Liver (tissue), 3 donors: ENCODE data around the gene NIPAL3.
"Not testable (repeated sequence)": the region's sequence is repeated elsewhere in the genome, so short reads cannot be mapped to it uniquely, and the experiment has no call there.

Experiments
- EGR1 ChIP-seq, 2 donors: IDR thresholded peaks; 2 replicates each; pipeline ENCODE4 v1.6.1; 2016 to 2018; ENCODE audit warnings: antibody characterized with exemption in 2 of 2, low read depth in 2 of 2
- HNF4A ChIP-seq, 2 donors: conservative IDR thresholded peaks; 2 replicates each; pipeline ENCODE4 v1.6.1; 2016; ENCODE audit warnings: antibody characterized with exemption in 2 of 2, mild to moderate bottlenecking in 2 of 2
- NR2F2 ChIP-seq: IDR thresholded peaks from 2 replicates; pipeline ENCODE4 v1.6.1; 2016; ENCODE audit warnings: antibody characterized with exemption
- RAD21 ChIP-seq, 2 donors: IDR thresholded peaks; 2 replicates each; pipeline ENCODE4 v1.6.1; 2016; ENCODE audit warnings: antibody characterized with exemption in 2 of 2, mild to moderate bottlenecking in 2 of 2
- RXRA ChIP-seq, 2 donors: IDR thresholded peaks; 2 replicates each; pipeline ENCODE4 v1.6.1; 2017 to 2018; ENCODE audit warnings: antibody characterized with exemption in 2 of 2, mild to moderate bottlenecking in 1 of 2
- SP1 ChIP-seq: IDR thresholded peaks from 2 replicates; pipeline ENCODE4 v1.6.1; 2018; ENCODE audit warnings: antibody characterized with exemption, mild to moderate bottlenecking
- TAF1 ChIP-seq: conservative IDR thresholded peaks from 2 replicates; pipeline ENCODE4 v1.6.1; 2016; ENCODE audit warnings: antibody characterized with exemption, mild to moderate bottlenecking
- YY1 ChIP-seq: IDR thresholded peaks from 2 replicates; pipeline ENCODE4 v1.6.1; 2016; ENCODE audit warnings: antibody characterized with exemption, mild to moderate bottlenecking
- TF ChIP-seq, protein P1 (sequence below): fragments of 150-350 bp; IDR thresholded peaks from 2 replicates; pipeline ENCODE4 v1.5.1; 2017; ENCODE audit warnings: improper control_type of control experiment, low read depth, low read length; ENCODE audit not compliant: missing input control
- TF ChIP-seq, protein P2 (sequence below): IDR thresholded peaks from 2 replicates; pipeline ENCODE4 v1.6.1; 2016; ENCODE audit warnings: antibody characterized with exemption, mild to moderate bottlenecking
- TF ChIP-seq, protein P3 (sequence below): IDR thresholded peaks from 2 replicates; pipeline ENCODE4 v1.6.1; 2016; ENCODE audit warnings: antibody characterized with exemption
- TF ChIP-seq, protein P4 (sequence below): IDR thresholded peaks from 2 replicates; pipeline ENCODE4 v1.6.1; 2016; ENCODE audit warnings: antibody characterized with exemption
- TF ChIP-seq, protein P5 (sequence below): IDR thresholded peaks from 2 replicates; pipeline ENCODE4 v1.6.1; 2016; ENCODE audit warnings: antibody characterized with exemption
- donor health status: healthy.
- donor health status: healthy.

DNA sequence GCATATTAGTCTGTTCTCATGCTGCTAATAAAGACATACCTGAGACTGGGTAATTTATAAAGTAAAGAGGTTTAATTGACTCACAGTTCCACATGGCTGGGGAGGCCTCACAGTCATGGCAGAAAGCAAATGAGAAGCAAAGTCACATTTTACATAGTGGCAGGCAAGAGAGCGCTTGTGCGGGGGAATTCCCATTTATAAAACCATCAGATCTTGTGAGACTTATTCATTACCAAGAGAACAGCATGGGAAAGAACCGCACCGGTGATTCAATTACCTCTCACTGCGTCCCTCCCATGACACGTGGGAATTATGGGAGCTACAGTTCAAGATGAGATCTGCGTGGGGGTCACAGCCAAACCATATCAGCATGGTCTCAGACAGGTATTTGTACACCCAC, 72.6 kb downstream of the NIPAL3 start:
- TF ChIP-seq, protein P1, sequence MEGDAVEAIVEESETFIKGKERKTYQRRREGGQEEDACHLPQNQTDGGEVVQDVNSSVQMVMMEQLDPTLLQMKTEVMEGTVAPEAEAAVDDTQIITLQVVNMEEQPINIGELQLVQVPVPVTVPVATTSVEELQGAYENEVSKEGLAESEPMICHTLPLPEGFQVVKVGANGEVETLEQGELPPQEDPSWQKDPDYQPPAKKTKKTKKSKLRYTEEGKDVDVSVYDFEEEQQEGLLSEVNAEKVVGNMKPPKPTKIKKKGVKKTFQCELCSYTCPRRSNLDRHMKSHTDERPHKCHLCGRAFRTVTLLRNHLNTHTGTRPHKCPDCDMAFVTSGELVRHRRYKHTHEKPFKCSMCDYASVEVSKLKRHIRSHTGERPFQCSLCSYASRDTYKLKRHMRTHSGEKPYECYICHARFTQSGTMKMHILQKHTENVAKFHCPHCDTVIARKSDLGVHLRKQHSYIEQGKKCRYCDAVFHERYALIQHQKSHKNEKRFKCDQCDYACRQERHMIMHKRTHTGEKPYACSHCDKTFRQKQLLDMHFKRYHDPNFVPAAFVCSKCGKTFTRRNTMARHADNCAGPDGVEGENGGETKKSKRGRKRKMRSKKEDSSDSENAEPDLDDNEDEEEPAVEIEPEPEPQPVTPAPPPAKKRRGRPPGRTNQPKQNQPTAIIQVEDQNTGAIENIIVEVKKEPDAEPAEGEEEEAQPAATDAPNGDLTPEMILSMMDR = not testable (repeated sequence)
- TF ChIP-seq, protein P2, sequence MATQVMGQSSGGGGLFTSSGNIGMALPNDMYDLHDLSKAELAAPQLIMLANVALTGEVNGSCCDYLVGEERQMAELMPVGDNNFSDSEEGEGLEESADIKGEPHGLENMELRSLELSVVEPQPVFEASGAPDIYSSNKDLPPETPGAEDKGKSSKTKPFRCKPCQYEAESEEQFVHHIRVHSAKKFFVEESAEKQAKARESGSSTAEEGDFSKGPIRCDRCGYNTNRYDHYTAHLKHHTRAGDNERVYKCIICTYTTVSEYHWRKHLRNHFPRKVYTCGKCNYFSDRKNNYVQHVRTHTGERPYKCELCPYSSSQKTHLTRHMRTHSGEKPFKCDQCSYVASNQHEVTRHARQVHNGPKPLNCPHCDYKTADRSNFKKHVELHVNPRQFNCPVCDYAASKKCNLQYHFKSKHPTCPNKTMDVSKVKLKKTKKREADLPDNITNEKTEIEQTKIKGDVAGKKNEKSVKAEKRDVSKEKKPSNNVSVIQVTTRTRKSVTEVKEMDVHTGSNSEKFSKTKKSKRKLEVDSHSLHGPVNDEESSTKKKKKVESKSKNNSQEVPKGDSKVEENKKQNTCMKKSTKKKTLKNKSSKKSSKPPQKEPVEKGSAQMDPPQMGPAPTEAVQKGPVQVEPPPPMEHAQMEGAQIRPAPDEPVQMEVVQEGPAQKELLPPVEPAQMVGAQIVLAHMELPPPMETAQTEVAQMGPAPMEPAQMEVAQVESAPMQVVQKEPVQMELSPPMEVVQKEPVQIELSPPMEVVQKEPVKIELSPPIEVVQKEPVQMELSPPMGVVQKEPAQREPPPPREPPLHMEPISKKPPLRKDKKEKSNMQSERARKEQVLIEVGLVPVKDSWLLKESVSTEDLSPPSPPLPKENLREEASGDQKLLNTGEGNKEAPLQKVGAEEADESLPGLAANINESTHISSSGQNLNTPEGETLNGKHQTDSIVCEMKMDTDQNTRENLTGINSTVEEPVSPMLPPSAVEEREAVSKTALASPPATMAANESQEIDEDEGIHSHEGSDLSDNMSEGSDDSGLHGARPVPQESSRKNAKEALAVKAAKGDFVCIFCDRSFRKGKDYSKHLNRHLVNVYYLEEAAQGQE = not testable (repeated sequence)
- TF ChIP-seq, protein P3, sequence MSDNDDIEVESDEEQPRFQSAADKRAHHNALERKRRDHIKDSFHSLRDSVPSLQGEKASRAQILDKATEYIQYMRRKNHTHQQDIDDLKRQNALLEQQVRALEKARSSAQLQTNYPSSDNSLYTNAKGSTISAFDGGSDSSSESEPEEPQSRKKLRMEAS = not testable (repeated sequence)
- not testable (repeated sequence) for TF ChIP-seq EGR1 (IDR thresholded peaks at IDR 0.05; ENCODE audit: low read depth in 2 of 2); YY1; RAD21 (IDR thresholded peaks at IDR 0.05); TAF1; SP1; RXRA (IDR thresholded peaks at IDR 0.05); NR2F2; HNF4A (conservative IDR thresholded peaks at IDR 0.05)
- TF ChIP-seq, protein P4, sequence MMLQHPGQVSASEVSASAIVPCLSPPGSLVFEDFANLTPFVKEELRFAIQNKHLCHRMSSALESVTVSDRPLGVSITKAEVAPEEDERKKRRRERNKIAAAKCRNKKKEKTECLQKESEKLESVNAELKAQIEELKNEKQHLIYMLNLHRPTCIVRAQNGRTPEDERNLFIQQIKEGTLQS = not testable (repeated sequence)
- TF ChIP-seq, protein P5, sequence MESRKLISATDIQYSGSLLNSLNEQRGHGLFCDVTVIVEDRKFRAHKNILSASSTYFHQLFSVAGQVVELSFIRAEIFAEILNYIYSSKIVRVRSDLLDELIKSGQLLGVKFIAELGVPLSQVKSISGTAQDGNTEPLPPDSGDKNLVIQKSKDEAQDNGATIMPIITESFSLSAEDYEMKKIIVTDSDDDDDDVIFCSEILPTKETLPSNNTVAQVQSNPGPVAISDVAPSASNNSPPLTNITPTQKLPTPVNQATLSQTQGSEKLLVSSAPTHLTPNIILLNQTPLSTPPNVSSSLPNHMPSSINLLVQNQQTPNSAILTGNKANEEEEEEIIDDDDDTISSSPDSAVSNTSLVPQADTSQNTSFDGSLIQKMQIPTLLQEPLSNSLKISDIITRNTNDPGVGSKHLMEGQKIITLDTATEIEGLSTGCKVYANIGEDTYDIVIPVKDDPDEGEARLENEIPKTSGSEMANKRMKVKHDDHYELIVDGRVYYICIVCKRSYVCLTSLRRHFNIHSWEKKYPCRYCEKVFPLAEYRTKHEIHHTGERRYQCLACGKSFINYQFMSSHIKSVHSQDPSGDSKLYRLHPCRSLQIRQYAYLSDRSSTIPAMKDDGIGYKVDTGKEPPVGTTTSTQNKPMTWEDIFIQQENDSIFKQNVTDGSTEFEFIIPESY = not testable (repeated sequence)
